Activated naive CD4-positive, alpha-beta T cell treated with anti-CD3 and anti-CD28 coated beads for 36 hours (primary cell): ENCODE results near the gene PARP4. TPM values are rescaled to one million over a fixed set of nuclear protein-coding genes. Genes with fewer than 3 reads are reported as not detected.
"Not testable (repeated sequence)": the region's sequence is repeated elsewhere in the genome, so short reads cannot be mapped to it uniquely, and the experiment has no call there.

Experiments
- CTCF ChIA-PET: fragments of 350-600 bp; sonication (Branson Sonifier 250); formaldehyde crosslinking; loops from one replicate; lab custom pipeline; 2021; ENCODE audit warnings: antibody characterized with exemption; lab: Charles Lee
- DNase-seq: peaks from one replicate; pipeline ENCODE4 v3.0.0-alpha.2; 2020
- H3K27ac Mint-ChIP-seq: one replicate; pipeline ENCODE4 v1.8.0; 2021; ENCODE audit warnings: mild to moderate bottlenecking, mixed read lengths
- H3K27me3 Mint-ChIP-seq: one replicate; pipeline ENCODE4 v1.8.0; 2021; ENCODE audit warnings: low read depth, mixed read lengths
- H3K36me3 Mint-ChIP-seq: one replicate; pipeline ENCODE4 v1.8.0; 2021; ENCODE audit warnings: low read depth, mixed read lengths
- H3K4me1 Mint-ChIP-seq: one replicate; pipeline ENCODE4 v1.8.0; 2021; ENCODE audit warnings: low read depth, mixed read lengths
- H3K4me3 Mint-ChIP-seq: one replicate; pipeline ENCODE4 v1.8.0; 2021; ENCODE audit warnings: mild to moderate bottlenecking, moderate library complexity, mixed read lengths
- H3K9me3 Mint-ChIP-seq: one replicate; pipeline ENCODE4 v1.8.0; 2021; ENCODE audit warnings: mixed read lengths
- intact Hi-C: fragments of 100-400 bp; cut with micrococcal nuclease; formaldehyde crosslinking; loops from one replicate; pipeline ENCODE4 v1.15.1; 2023
- total RNA-seq, 2 experiments: library from RNA; stranded (reverse); gene quantifications; one replicate each; pipeline ENCODE4 v1.2.3, GENCODE V29; 2021

The PARP4 gene
- total RNA-seq, 2 experiments from 2014 or later: 10.1 to 10.9 TPM

GRCh38 chr13:24381541-24382265 is 130.9 kb downstream of the PARP4 start:
- no peak overlapping the region for H3K4me3 Mint-ChIP-seq
- no peak overlapping the region for H3K27ac Mint-ChIP-seq
- H3K4me1 Mint-ChIP-seq: peaks cover 10% of the 10 kb centered on the region
- H3K36me3 Mint-ChIP-seq: no peaks in the 10 kb centered on the region
- DNase-seq: no peak
- no peaks in the 10 kb centered on the region for H3K9me3 Mint-ChIP-seq
- intact Hi-C loops: no loop called here
- H3K27me3 Mint-ChIP-seq: no peaks in the 10 kb centered on the region
- CTCF ChIA-PET: no interaction called here

GRCh38 chr13:24380881-24381280 is 131.7 kb downstream of the PARP4 start:
- H3K4me3 Mint-ChIP-seq, CTCF ChIA-PET, H3K27ac Mint-ChIP-seq: not testable (repeated sequence)

GRCh38 chr13:24380227-24380626 is 132.4 kb downstream of the PARP4 start:
- H3K27me3 Mint-ChIP-seq, H3K9me3 Mint-ChIP-seq, intact Hi-C loops, H3K4me3 Mint-ChIP-seq, H3K36me3 Mint-ChIP-seq, DNase-seq, H3K27ac Mint-ChIP-seq, CTCF ChIA-PET: not testable (repeated sequence)
- peaks cover 10% of the 10 kb centered on the region for H3K4me1 Mint-ChIP-seq

More at GRCh38 chr13:24380881-24381280, 131.7 kb downstream of the PARP4 start:
- H3K9me3 Mint-ChIP-seq, H3K36me3 Mint-ChIP-seq, intact Hi-C loops, DNase-seq, H3K27me3 Mint-ChIP-seq: not testable (repeated sequence)
- peaks cover 10% of the 10 kb centered on the region for H3K4me1 Mint-ChIP-seq

GRCh38 chr13:24371273-24371672 is 141.3 kb downstream of the PARP4 start:
- H3K9me3 Mint-ChIP-seq, intact Hi-C loops, H3K27ac Mint-ChIP-seq, H3K36me3 Mint-ChIP-seq, H3K4me1 Mint-ChIP-seq, DNase-seq, H3K27me3 Mint-ChIP-seq, H3K4me3 Mint-ChIP-seq, CTCF ChIA-PET: not testable (repeated sequence)

Other genes starting within 250 kb of the PARP4 start
- not detected for gene C1QTNF9, start 203.2 kb downstream of the PARP4 start, total RNA-seq
- under 1 TPM in 1 of 2 experiments, not detected in 1; 0.05 TPM for gene ATP12A, start 167.6 kb upstream of the PARP4 start, total RNA-seq